ENCODE measurements around the gene CHIA. TPM values are rescaled to one million over a fixed set of nuclear protein-coding genes. Genes with fewer than 3 reads are reported as not detected.

Gene CHIA
- total RNA-seq, 1 experiment from 2014 or later: not detected

GRCh38 chr1:111279144-111279543, 11.5 kb upstream of the CHIA start:
- Mint-ChIP-seq H3K36me3 (ENCODE audit: insufficient read depth in 1 of 3, low read depth in 3 of 3) (peaks cover 0 to 10% (median 0%) of the 10 kb centered on the region in 3 experiments; a peak in 3 of 7 replicates), H3K27me3 (ENCODE audit: low read depth) (peaks cover 6% of the 10 kb centered on the region; the same call in 1 of the 2 replicates), H3K4me1 (peaks cover 5 to 10% of the 10 kb centered on the region in 2 experiments; a peak in 2 of 4 replicates), H3K27ac (no peak overlapping the region), H3K4me3 (no peak overlapping the region), H3K9me3 (peaks cover 7 to 9% of the 10 kb centered on the region in 2 experiments; a peak in 3 of 5 replicates)
- H2AFZ ChIP-seq (ENCODE audit: low read length): no peak overlapping the region
- H2BK12ac ChIP-seq (ENCODE audit: insufficient read length, low read depth, low read length): no peak overlapping the region
- no CpG with 5 or more reads among the region's 4 CpGs for WGBS (ENCODE audit: extremely low coverage, insufficient read length, low lambda C conversion rate)
- no peak overlapping the region for H3T11ph ChIP-seq (ENCODE audit: low read length)
- H3K27ac ChIP-seq (ENCODE audit: insufficient read length, low read depth, low read length): no peak overlapping the region
- H3K23ac ChIP-seq (ENCODE audit: insufficient read length, low read depth, low read length): no peak overlapping the region
- H2AK5ac ChIP-seq (ENCODE audit: insufficient read length, low read length): no peak overlapping the region
- no peak overlapping the region for H2BK20ac ChIP-seq (ENCODE audit: low read depth, low read length, poor library complexity, severe bottlenecking)
- H3K79me2 ChIP-seq (ENCODE audit: insufficient read depth, low read length): no peaks in the 10 kb centered on the region
- TF ChIP-seq CTCF (conservative IDR thresholded peaks at IDR 0.05): no peak
- no peak overlapping the region for H3K4me2 ChIP-seq (ENCODE audit: insufficient read depth, insufficient read length, low read length)
- no peaks in the 10 kb centered on the region for H3K23me2 ChIP-seq (ENCODE audit: insufficient read length, low read depth, low read length, poor library complexity, severe bottlenecking)
- H4K20me1 ChIP-seq (ENCODE audit: control insufficient read depth, insufficient read depth, insufficient read length): no peaks in the 10 kb centered on the region
- H3K56ac ChIP-seq (ENCODE audit: insufficient read length, low read depth, low read length): no peak overlapping the region
- H4K91ac ChIP-seq (ENCODE audit: insufficient read length, low read depth, low read length): no peak overlapping the region
- no peak overlapping the region for H2BK15ac ChIP-seq (ENCODE audit: low read depth, low read length)
- H3K14ac ChIP-seq (ENCODE audit: insufficient read depth, low read length): no peak overlapping the region
- no peak overlapping the region for H3K4ac ChIP-seq (ENCODE audit: low read depth, low read length)
- H3K27me3 ChIP-seq (ENCODE audit: insufficient read depth, low read length): no peaks in the 10 kb centered on the region
- no peaks in the 10 kb centered on the region for H3K4me1 ChIP-seq (ENCODE audit: insufficient read depth, low read length)
- no peak for DNase-seq
- no peak overlapping the region for H2BK120ac ChIP-seq (ENCODE audit: low read depth, low read length, poor library complexity, severe bottlenecking)
- no peaks in the 10 kb centered on the region for H3K9me3 ChIP-seq (ENCODE audit: control insufficient read depth, low read depth, low read length)
- no peak overlapping the region for H3K18ac ChIP-seq (ENCODE audit: insufficient read length, low read depth, low read length)
- no peak overlapping the region for H3K9ac ChIP-seq (ENCODE audit: extremely low read depth, insufficient read length, low read length)
- no peak overlapping the region for H2BK5ac ChIP-seq (ENCODE audit: insufficient read length, low read length)
- H4K8ac ChIP-seq (replicated peaks; ENCODE audit: insufficient read length, low read depth, low read length): no peak overlapping the region
- no peak overlapping the region for H4K5ac ChIP-seq (ENCODE audit: insufficient read length, low read depth, low read length)
- no peaks in the 10 kb centered on the region for H3K79me1 ChIP-seq (ENCODE audit: insufficient read depth, low read depth, low read length, poor library complexity, severe bottlenecking)

Measured in H9 (cell line).